GM12872 (cell line): ENCODE data around the gene ANKRD13C.

Experiments
- TF ChIP-seq, protein P1 (sequence below): IDR thresholded peaks from 3 replicates; pipeline ENCODE4 v1.5.1; 2011; ENCODE audit warnings: low read depth, mild to moderate bottlenecking, low read length, moderate library complexity; ENCODE audit not compliant: insufficient read depth

Gene ANKRD13C

DNA sequence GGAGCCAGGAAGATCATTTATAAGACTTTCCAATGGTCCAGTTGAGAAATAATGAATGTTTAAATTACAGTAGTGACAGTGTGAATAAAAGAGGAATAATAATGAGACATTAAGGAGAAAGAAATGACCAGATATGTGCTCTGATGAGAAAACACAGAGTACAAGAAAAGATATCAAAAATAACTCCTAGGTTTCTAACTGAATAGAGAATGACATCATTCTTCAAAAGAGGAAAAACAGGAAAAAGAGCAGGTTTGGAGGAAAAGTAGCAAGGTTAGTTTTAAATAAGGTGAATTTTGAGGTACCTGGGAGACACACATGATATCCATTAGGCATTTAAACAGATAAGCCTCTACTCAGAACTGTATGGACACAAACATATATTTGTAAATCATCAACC lies 55.0 kb downstream of the ANKRD13C start:
- TF ChIP-seq, protein P1, sequence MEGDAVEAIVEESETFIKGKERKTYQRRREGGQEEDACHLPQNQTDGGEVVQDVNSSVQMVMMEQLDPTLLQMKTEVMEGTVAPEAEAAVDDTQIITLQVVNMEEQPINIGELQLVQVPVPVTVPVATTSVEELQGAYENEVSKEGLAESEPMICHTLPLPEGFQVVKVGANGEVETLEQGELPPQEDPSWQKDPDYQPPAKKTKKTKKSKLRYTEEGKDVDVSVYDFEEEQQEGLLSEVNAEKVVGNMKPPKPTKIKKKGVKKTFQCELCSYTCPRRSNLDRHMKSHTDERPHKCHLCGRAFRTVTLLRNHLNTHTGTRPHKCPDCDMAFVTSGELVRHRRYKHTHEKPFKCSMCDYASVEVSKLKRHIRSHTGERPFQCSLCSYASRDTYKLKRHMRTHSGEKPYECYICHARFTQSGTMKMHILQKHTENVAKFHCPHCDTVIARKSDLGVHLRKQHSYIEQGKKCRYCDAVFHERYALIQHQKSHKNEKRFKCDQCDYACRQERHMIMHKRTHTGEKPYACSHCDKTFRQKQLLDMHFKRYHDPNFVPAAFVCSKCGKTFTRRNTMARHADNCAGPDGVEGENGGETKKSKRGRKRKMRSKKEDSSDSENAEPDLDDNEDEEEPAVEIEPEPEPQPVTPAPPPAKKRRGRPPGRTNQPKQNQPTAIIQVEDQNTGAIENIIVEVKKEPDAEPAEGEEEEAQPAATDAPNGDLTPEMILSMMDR = no peak

- TF ChIP-seq, protein P1 = no peak
Measured at GRCh38 chr1:70295749-70296148, 58.8 kb downstream of the ANKRD13C start.

GRCh38 chr1:70293186-70293843 lies 61.2 kb downstream of the ANKRD13C start:
- TF ChIP-seq, protein P1 = no peak

DNA sequence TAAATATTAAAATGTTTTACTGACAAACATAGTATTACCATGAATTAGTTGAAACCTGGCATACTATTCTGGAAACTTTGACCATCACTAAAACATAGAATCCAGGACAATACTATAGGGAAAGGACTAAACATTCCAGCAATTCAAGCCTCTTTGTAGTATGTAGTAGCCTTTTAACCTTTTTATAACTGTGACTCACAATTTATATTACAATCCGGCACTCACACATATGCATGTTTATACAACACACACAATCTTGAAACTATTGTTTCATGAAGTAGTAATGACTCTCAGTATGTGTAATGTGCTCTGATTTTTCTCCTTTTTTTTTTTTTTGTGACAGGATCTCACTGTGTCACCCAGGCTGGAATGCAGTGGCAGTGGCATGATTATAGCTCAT lies 64.3 kb downstream of the ANKRD13C start:
- TF ChIP-seq, protein P1 = no peak

- TF ChIP-seq, protein P1 = no peak
Measured at GRCh38 chr1:70288166-70288565, 66.4 kb downstream of the ANKRD13C start.

- TF ChIP-seq, protein P1 = no peak
Measured at GRCh38 chr1:70286453-70286852, 68.1 kb downstream of the ANKRD13C start.

DNA sequence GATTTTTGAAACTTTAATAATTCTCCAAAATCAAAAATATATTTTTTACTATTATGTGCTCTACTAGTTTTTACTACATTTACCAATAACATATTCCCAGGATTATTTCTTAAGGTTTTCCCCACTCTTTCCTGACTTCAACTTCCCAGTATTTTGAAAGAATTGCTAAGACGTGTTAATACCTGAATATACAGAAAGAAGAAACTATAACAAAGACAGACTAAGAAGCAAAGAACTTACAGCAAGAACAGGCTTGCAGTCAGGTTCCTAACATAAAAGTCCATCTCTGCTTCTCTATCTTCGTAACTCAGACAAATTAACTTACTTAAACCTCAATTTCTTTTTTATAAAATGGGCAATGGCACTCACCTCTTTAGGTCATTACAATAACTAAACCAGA lies 70.2 kb downstream of the ANKRD13C start:
- TF ChIP-seq, protein P1 = no peak
